ENCODE measurements around the gene GLS2. TPM values are rescaled to one million over a fixed set of nuclear protein-coding genes. Genes with fewer than 3 reads are reported as not detected.
"Not testable (repeated sequence)": the region's sequence is repeated elsewhere in the genome, so short reads cannot be mapped to it uniquely, and the experiment has no call there.

The GLS2 gene
- total and polyA plus RNA-seq, 2 donors (not counting 1 experiment from before 2014, with no cell fraction given), result 5.3 to 7.2 TPM

DNA sequence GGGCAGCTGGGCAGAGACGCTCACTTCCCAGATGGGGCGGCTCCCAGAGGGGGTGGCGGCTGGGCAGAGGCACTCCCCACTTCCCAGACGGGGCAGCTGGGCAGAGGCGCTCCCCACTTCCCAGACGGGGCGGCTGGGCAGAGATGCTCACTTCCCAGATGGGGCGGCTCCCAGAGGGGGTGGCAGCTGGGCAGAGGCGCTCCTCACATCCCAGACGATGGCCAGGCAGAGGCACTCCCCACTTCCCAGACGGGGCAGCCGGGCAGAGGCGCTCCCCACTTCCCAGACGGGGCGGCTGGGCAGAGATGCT is 6.1 kb upstream of the GLS2 start:
- H3K9ac ChIP-seq (ENCODE audit: low read length); H3K4me1 ChIP-seq (ENCODE audit: control insufficient read depth in 2 of 2, insufficient read depth in 2 of 2, low read length in 2 of 2); CTCF ChIA-PET; H2AFZ ChIP-seq (ENCODE audit: insufficient read depth, low read depth, low read length, poor library complexity, severe bottlenecking); H3K9me3 Mint-ChIP-seq (ENCODE audit: insufficient read depth); H3K4me3 ChIP-seq (ENCODE audit: control extremely low read depth in 1 of 5, extremely low read depth in 1 of 5, insufficient read depth in 1 of 5, low read depth in 2 of 5, low read length in 4 of 5); DNase-seq; POLR2A ChIA-PET; H3K27ac ChIP-seq (ENCODE audit: low read length in 2 of 2); H3K4me1 Mint-ChIP-seq; H3K4me2 ChIP-seq (replicated peaks; ENCODE audit: low read depth, low read length, poor library complexity, severe bottlenecking); H3K27ac Mint-ChIP-seq; H4K20me1 ChIP-seq (ENCODE audit: control insufficient read depth, insufficient read depth, low read length, poor library complexity, severe bottlenecking); H3K27me3 ChIP-seq (replicated peaks in 1 of 4; ENCODE audit: control extremely low read depth in 1 of 4, control insufficient read depth in 3 of 4, insufficient read depth in 4 of 4, low read length in 3 of 4); H3K4me3 Mint-ChIP-seq; H3K79me2 ChIP-seq (ENCODE audit: control insufficient read depth, insufficient read depth, low read length); H3K36me3 ChIP-seq (replicated peaks in 1 of 2; ENCODE audit: control extremely low read depth in 1 of 2, control insufficient read depth in 1 of 2, extremely low read depth in 1 of 2, insufficient read depth in 2 of 2, low read length in 1 of 2); intact Hi-C loops (cut with micrococcal nuclease); ATAC-seq (ENCODE audit: low read depth): not testable (repeated sequence)
- peaks cover 12% of the 10 kb centered on the region for H3K27me3 Mint-ChIP-seq
- WGBS (ENCODE audit: insufficient coverage), result 100% methylated on average over 12 of the region's 15 CpGs
- H3K9me3 ChIP-seq (ENCODE audit: control extremely low read depth in 1 of 3, control insufficient read depth in 2 of 3, insufficient read depth in 1 of 3, low read length in 2 of 3), result peaks cover 0 to 12% (median 0%) of the 10 kb centered on the region in 3 donors

DNA sequence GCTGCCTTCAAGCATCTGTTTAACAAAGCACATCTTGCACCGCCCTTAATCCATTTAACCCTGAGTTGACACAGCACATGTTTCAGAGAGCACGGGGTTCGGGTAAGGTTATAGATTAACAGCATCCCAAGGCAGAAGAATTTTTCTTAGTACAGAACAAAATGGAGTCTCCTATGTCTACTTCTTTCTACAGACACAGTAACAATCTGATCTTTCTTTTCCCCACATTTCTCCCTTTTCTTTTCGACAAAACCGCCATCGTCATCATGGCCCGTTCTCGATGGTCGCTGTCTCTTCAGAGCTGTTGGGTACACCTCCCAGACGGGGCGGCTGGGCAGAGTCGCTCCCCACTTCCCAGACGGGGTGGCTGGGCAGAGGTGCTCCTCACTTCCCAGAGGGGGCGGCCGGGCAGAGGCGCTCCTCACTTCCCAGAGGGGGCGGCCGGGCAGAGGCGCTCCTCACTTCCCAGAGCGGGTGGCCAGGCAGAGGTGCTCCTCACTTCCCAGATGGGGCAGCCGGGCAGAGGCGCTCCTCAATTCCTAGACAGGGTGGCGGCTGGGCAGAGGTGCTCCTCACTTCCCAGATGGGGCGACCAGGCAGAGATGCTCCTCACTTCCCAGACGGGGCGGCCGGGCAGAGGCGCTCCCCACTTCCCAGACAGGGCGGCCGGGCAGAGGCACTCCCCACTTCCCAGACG is 5.6 kb upstream of the GLS2 start:
- H3K9me3 Mint-ChIP-seq (ENCODE audit: insufficient read depth); H3K4me2 ChIP-seq (replicated peaks; ENCODE audit: low read depth, low read length, poor library complexity, severe bottlenecking); H3K79me2 ChIP-seq (ENCODE audit: control insufficient read depth, insufficient read depth, low read length); H3K4me1 ChIP-seq (ENCODE audit: control insufficient read depth in 2 of 2, insufficient read depth in 2 of 2, low read length in 2 of 2); H3K4me3 ChIP-seq (ENCODE audit: control extremely low read depth in 1 of 5, extremely low read depth in 1 of 5, insufficient read depth in 1 of 5, low read depth in 2 of 5, low read length in 4 of 5); DNase-seq; H2AFZ ChIP-seq (ENCODE audit: insufficient read depth, low read depth, low read length, poor library complexity, severe bottlenecking); H4K20me1 ChIP-seq (ENCODE audit: control insufficient read depth, insufficient read depth, low read length, poor library complexity, severe bottlenecking); H3K4me1 Mint-ChIP-seq; ATAC-seq (ENCODE audit: low read depth); POLR2A ChIA-PET; H3K36me3 ChIP-seq (replicated peaks in 1 of 2; ENCODE audit: control extremely low read depth in 1 of 2, control insufficient read depth in 1 of 2, extremely low read depth in 1 of 2, insufficient read depth in 2 of 2, low read length in 1 of 2); H3K9ac ChIP-seq (ENCODE audit: low read length); intact Hi-C loops (cut with micrococcal nuclease); H3K27ac Mint-ChIP-seq; H3K27ac ChIP-seq (ENCODE audit: low read length in 2 of 2); CTCF ChIA-PET; H3K27me3 ChIP-seq (replicated peaks in 1 of 4; ENCODE audit: control extremely low read depth in 1 of 4, control insufficient read depth in 3 of 4, insufficient read depth in 4 of 4, low read length in 3 of 4); H3K4me3 Mint-ChIP-seq: not testable (repeated sequence)
- WGBS (ENCODE audit: insufficient coverage), result 95% methylated on average over 31 of the region's 31 CpGs
- H3K9me3 ChIP-seq (ENCODE audit: control extremely low read depth in 1 of 3, control insufficient read depth in 2 of 3, insufficient read depth in 1 of 3, low read length in 2 of 3), result peaks cover 0 to 12% (median 0%) of the 10 kb centered on the region in 3 donors
- H3K27me3 Mint-ChIP-seq, result peaks cover 13% of the 10 kb centered on the region
